Mesodermal cell (in vitro differentiated cells): Measurements from ENCODE around the gene EFNA2.

ENCODE experiments used
- H3K27ac ChIP-seq: 2 replicates; pipeline ENCODE4 v1.7.0; 2013; ENCODE audit warnings: mild to moderate bottlenecking, low read depth, low read length, moderate library complexity; ENCODE audit not compliant: severe bottlenecking
- H3K36me3 ChIP-seq: 2 replicates; pipeline ENCODE4 v1.7.1; 2013; ENCODE audit warnings: mild to moderate bottlenecking, low read length, moderate library complexity; ENCODE audit not compliant: control insufficient read depth, insufficient read depth
- H3K4me1 ChIP-seq: one replicate; pipeline ENCODE4 v1.7.1; 2013; ENCODE audit warnings: mild to moderate bottlenecking, low read length; ENCODE audit not compliant: insufficient read depth, control insufficient read depth, poor library complexity, severe bottlenecking
- H3K4me3 ChIP-seq: 2 replicates; pipeline ENCODE4 v1.7.0; 2013; ENCODE audit warnings: low read length, control low read depth, mild to moderate bottlenecking; ENCODE audit not compliant: insufficient read depth, poor library complexity, severe bottlenecking; ENCODE audit errors: extremely low read depth
- H3K9me3 ChIP-seq: 2 replicates; pipeline ENCODE4 v1.7.1; 2013; ENCODE audit warnings: mild to moderate bottlenecking, low read length, moderate library complexity; ENCODE audit not compliant: control insufficient read depth
- WGBS, 2 experiments: methylation state at CpG; one replicate each; pipeline ENCODE4 v1.1.5; 2013; ENCODE audit warnings: missing lambda C conversion rate in 2 of 2; ENCODE audit not compliant: insufficient coverage in 2 of 2; 5-methylcytosine and 5-hydroxymethylcytosine counted together

EFNA2 gene

GRCh38 chr19:1343041-1343440 is 57.4 kb downstream of the EFNA2 start:
- H3K4me3 ChIP-seq, result no peak overlapping the region
- no peaks in the 10 kb centered on the region for H3K9me3 ChIP-seq
- H3K4me1 ChIP-seq, result no peaks in the 10 kb centered on the region
- 79 to 84% methylated on average over 6 to 7 of the region's 7 CpGs for WGBS, 2 experiments
- H3K27ac ChIP-seq, result no peak overlapping the region
- no peaks in the 10 kb centered on the region for H3K36me3 ChIP-seq

GRCh38 chr19:1349211-1349610 is 63.5 kb downstream of the EFNA2 start:
- Histone ChIP-seq H3K4me1 (peaks cover 2% of the 10 kb centered on the region), H3K27ac (no peak overlapping the region), H3K4me3 (no peak overlapping the region), H3K36me3 (no peaks in the 10 kb centered on the region), H3K9me3 (no peaks in the 10 kb centered on the region)
- WGBS, 2 experiments, result 95% methylated on average over 15 to 18 of the region's 18 CpGs

- no peak overlapping the region for H3K27ac ChIP-seq
- H3K4me3 ChIP-seq, result no peak overlapping the region
- H3K36me3 ChIP-seq, result no peaks in the 10 kb centered on the region
- H3K9me3 ChIP-seq, result no peaks in the 10 kb centered on the region
- WGBS, 2 experiments, result 88 to 89% methylated on average over 4 to 5 of the region's 5 CpGs
- H3K4me1 ChIP-seq, result peaks cover 2% of the 10 kb centered on the region
Measured at GRCh38 chr19:1350867-1351266, 65.2 kb downstream of the EFNA2 start.
